H1 (cell line): ENCODE data around the gene RERE. TPM values are rescaled to one million over a fixed set of nuclear protein-coding genes. Genes with fewer than 3 reads are reported as not detected.

Source experiments
- CTCF ChIA-PET: fragments of 300-600 bp; sonication (Branson Sonifier 250); formaldehyde crosslinking; loops from one replicate; lab custom pipeline; 2021; ENCODE audit not compliant: partially characterized antibody; lab: Charles Lee
- POLR2A ChIA-PET: fragments of 300-600 bp; sonication (Branson Sonifier 250); formaldehyde crosslinking; loops from one replicate; lab custom pipeline; 2021; ENCODE audit warnings: inconsistent platforms; ENCODE audit not compliant: partially characterized antibody; lab: Charles Lee
- DNase-seq, 2 experiments: peaks; one replicate each; pipeline versions ENCODE4 v3.0.0 to v3.0.0-alpha.2; 2010 to 2022; ENCODE audit warnings: low spot score in 2 of 2, low read depth in 1 of 2, mixed read lengths in 1 of 2
- FAIRE-seq: peaks from 2 replicates; lab custom pipeline; 2011; peaks lifted over from hg19 to GRCh38; lab: Jason Lieb, UNC
- H2AFZ ChIP-seq: 2 replicates; pipeline ENCODE4 v1.8.1; 2012; ENCODE audit warnings: low read length, inconsistent platforms
- H2AK5ac ChIP-seq: 2 replicates; pipeline ENCODE4 v1.6.1; 2013; ENCODE audit warnings: low read depth, low read length
- H2BK120ac ChIP-seq: replicated peaks from 2 replicates; pipeline ENCODE3; 2013; ENCODE audit warnings: low read depth, low read length, inconsistent platforms
- H2BK12ac ChIP-seq: 2 replicates; pipeline ENCODE4 v1.6.1; 2013; ENCODE audit warnings: low read depth, low read length
- H2BK15ac ChIP-seq: 2 replicates; pipeline ENCODE4 v1.6.1; 2013; ENCODE audit warnings: low read length
- H2BK20ac ChIP-seq: 2 replicates; pipeline ENCODE4 v1.6.1; 2013; ENCODE audit warnings: low read length
- H2BK5ac ChIP-seq: 2 replicates; pipeline ENCODE4 v1.6.1; 2013; ENCODE audit warnings: low read depth, low read length
- H3K14ac ChIP-seq: 2 replicates; pipeline ENCODE4 v1.6.1; 2013; ENCODE audit warnings: inconsistent platforms; ENCODE audit not compliant: insufficient read length
- H3K18ac ChIP-seq: 2 replicates; pipeline ENCODE4 v1.6.1; 2013; ENCODE audit warnings: low read length; ENCODE audit errors: extremely low read depth
- H3K23ac ChIP-seq: 2 replicates; pipeline ENCODE4 v1.6.1; 2013; ENCODE audit warnings: inconsistent platforms; ENCODE audit not compliant: insufficient read length
- H3K23me2 ChIP-seq: 2 replicates; pipeline ENCODE4 v1.6.1; 2013; ENCODE audit warnings: low read depth, low read length
- H3K27ac ChIP-seq: 2 replicates; pipeline ENCODE4 v1.6.1; 2011; ENCODE audit warnings: low read depth, low read length, inconsistent platforms
- H3K27me3 ChIP-seq, 4 experiments: replicated peaks in 1 of 4; 1 replicate in 1 of 4; 2 replicates in 3 of 4; pipeline versions ENCODE4 v1.6.1 to v1.8.1; 2011 to 2013; ENCODE audit warnings: low read length in 3 of 4, mild to moderate bottlenecking in 3 of 4, inconsistent platforms in 2 of 4, mixed read lengths in 2 of 4, moderate library complexity in 1 of 4; ENCODE audit not compliant: control insufficient read depth in 3 of 4, insufficient read depth in 3 of 4; ENCODE audit errors: extremely low read depth in 1 of 4
- H3K36me3 ChIP-seq, 4 experiments: 2 replicates each; pipeline versions ENCODE4 v1.6.1 to v1.8.1; 2011 to 2013; ENCODE audit warnings: mild to moderate bottlenecking in 4 of 4, low read length in 3 of 4, moderate library complexity in 2 of 4, control low read depth in 1 of 4, inconsistent platforms in 1 of 4; ENCODE audit not compliant: insufficient read depth in 4 of 4, control insufficient read depth in 2 of 4
- H3K4ac ChIP-seq: replicated peaks from 2 replicates; pipeline ENCODE3; 2013; ENCODE audit warnings: low read length, low read depth, mixed read lengths, inconsistent platforms; ENCODE audit not compliant: insufficient read length
- H3K4me1 ChIP-seq, 4 experiments: replicated peaks in 1 of 4; 1 replicate in 1 of 4; 2 replicates in 3 of 4; pipeline versions ENCODE4 v1.6.1 to v1.8.1; 2011 to 2013; ENCODE audit warnings: low read length in 3 of 4, inconsistent platforms in 2 of 4, mixed read lengths in 1 of 4; ENCODE audit not compliant: insufficient read depth in 4 of 4, control insufficient read depth in 3 of 4
- H3K4me2 ChIP-seq, 2 experiments: 2 replicates each; pipeline versions ENCODE4 v1.6.1 to v1.8.1; 2011 to 2013; ENCODE audit warnings: low read depth in 2 of 2, low read length in 2 of 2, control low read depth in 1 of 2, inconsistent platforms in 1 of 2, mild to moderate bottlenecking in 1 of 2; ENCODE audit not compliant: insufficient read depth in 1 of 2
- H3K4me3 ChIP-seq, 4 experiments: fragments of 200-600, 300-600 bp in 1 of 4; sonication (generic), shearing (Covaris generic), sonication (Bioruptor Twin) in 1 of 4; 2 replicates each; pipeline versions ENCODE4 v1.5.1 to v1.8.1; 2011 to 2016; ENCODE audit warnings: low read length in 4 of 4, low read depth in 3 of 4, control low read depth in 2 of 4, inconsistent platforms in 2 of 4, mild to moderate bottlenecking in 2 of 4, mixed read lengths in 1 of 4, moderate library complexity in 1 of 4; ENCODE audit not compliant: insufficient read depth in 2 of 4; ENCODE audit errors: extremely low read depth in 1 of 4
- H3K56ac ChIP-seq: replicated peaks from 2 replicates; pipeline ENCODE3; 2013; ENCODE audit warnings: low read depth, mild to moderate bottlenecking, mixed read lengths, low read length, inconsistent platforms; ENCODE audit not compliant: insufficient read length
- H3K79me1 ChIP-seq: 2 replicates; pipeline ENCODE4 v1.6.1; 2013; ENCODE audit warnings: low read depth, low read length, control low read depth
- H3K79me2 ChIP-seq, 2 experiments: 2 replicates each; pipeline versions ENCODE4 v1.6.1 to v1.8.1; 2012 to 2013; ENCODE audit warnings: low read length in 2 of 2, mild to moderate bottlenecking in 2 of 2, inconsistent platforms in 1 of 2; ENCODE audit not compliant: insufficient read depth in 2 of 2, control insufficient read depth in 1 of 2
- H3K9ac ChIP-seq, 4 experiments: replicated peaks in 1 of 4; 1 replicate in 1 of 4; 2 replicates in 3 of 4; pipeline versions ENCODE4 v1.6.1 to v1.8.1; 2011 to 2013; ENCODE audit warnings: low read depth in 3 of 4, low read length in 3 of 4, control low read depth in 2 of 4, mild to moderate bottlenecking in 2 of 4, moderate library complexity in 2 of 4, inconsistent platforms in 1 of 4; ENCODE audit errors: extremely low read depth in 1 of 4
- H3K9me3 ChIP-seq, 2 experiments: 2 replicates each; pipeline versions ENCODE4 v1.6.1 to v1.8.1; 2012 to 2013; ENCODE audit warnings: mild to moderate bottlenecking in 2 of 2, moderate library complexity in 2 of 2, control low read depth in 1 of 2, inconsistent platforms in 1 of 2, low read depth in 1 of 2, low read length in 1 of 2, mixed read lengths in 1 of 2; ENCODE audit not compliant: insufficient read depth in 2 of 2
- H4K20me1 ChIP-seq, 2 experiments: replicated peaks in 1 of 2; 2 replicates each; pipeline versions ENCODE3 to v1.8.1; 2011 to 2013; ENCODE audit warnings: inconsistent platforms in 2 of 2, low read length in 2 of 2, mild to moderate bottlenecking in 1 of 2; ENCODE audit not compliant: insufficient read depth in 2 of 2, control insufficient read depth in 1 of 2
- H4K5ac ChIP-seq: 2 replicates; pipeline ENCODE4 v1.6.1; 2013; ENCODE audit warnings: low read length, low read depth, mixed read lengths, inconsistent platforms; ENCODE audit not compliant: insufficient read length
- H4K8ac ChIP-seq: 2 replicates; pipeline ENCODE4 v1.8.0; 2013; ENCODE audit warnings: mild to moderate bottlenecking, moderate library complexity, low read length, inconsistent platforms; ENCODE audit not compliant: insufficient read depth; ENCODE audit errors: extremely low read depth
- H4K91ac ChIP-seq: replicated peaks from 2 replicates; pipeline ENCODE3; 2013; ENCODE audit warnings: low read length, mixed read lengths, inconsistent platforms; ENCODE audit not compliant: insufficient read length
- ATF2 ChIP-seq: IDR thresholded peaks from 2 replicates; pipeline ENCODE4 v1.6.1; 2012; ENCODE audit warnings: low read length, inconsistent platforms
- BCL11A ChIP-seq, 2 experiments: IDR thresholded peaks; one replicate each; pipeline ENCODE4 v1.6.1; 2011; ENCODE audit warnings: low read depth in 2 of 2, low read length in 2 of 2, mild to moderate bottlenecking in 2 of 2
- CREB1 ChIP-seq: IDR thresholded peaks from 2 replicates; pipeline ENCODE4 v1.6.1; 2012; ENCODE audit warnings: inconsistent platforms
- FOSL1 ChIP-seq: IDR thresholded peaks from 2 replicates; pipeline ENCODE4 v1.6.1; 2011; ENCODE audit warnings: mild to moderate bottlenecking, low read depth, low read length, moderate library complexity; ENCODE audit not compliant: insufficient read depth
- USF2 ChIP-seq: IDR thresholded peaks from 2 replicates; pipeline ENCODE4 v1.6.1; 2011; ENCODE audit warnings: low read length, improper control_type of control experiment
- WGBS, 2 experiments: shearing (Covaris generic) in 1 of 2; methylation state at CpG; one replicate each; pipeline versions ENCODE4 v1.1.6 to v1.1.7; 2013 to 2015; ENCODE audit warnings: low lambda C conversion rate in 2 of 2, mixed read lengths in 2 of 2, inconsistent platforms in 1 of 2, low coverage in 1 of 2, missing lambda C conversion rate in 1 of 2; ENCODE audit not compliant: insufficient replicate concordance in 2 of 2, insufficient coverage in 1 of 2, insufficient read length in 1 of 2; ENCODE audit errors: extremely low coverage in 1 of 2, missing lambda C conversion rate in 1 of 2; 5-methylcytosine and 5-hydroxymethylcytosine counted together
- polyA plus RNA-seq, 7 experiments: library from polyadenylated mRNA; depleted of rRNA in 3 of 7; stranded (reverse) in 5 of 7; unstranded in 2 of 7; fragments of >200 nt in 5 of 7; fragments of 200-250 nt in 2 of 7; gene quantifications; 1 replicate in 5 of 7; 2 replicates in 1 of 7; 4 replicates in 1 of 7; pipeline versions ENCODE4 v1.2.1 to v1.2.3, GENCODE V29; 2011 to 2013; ENCODE audit warnings: missing spikeins in 2 of 7, mixed read lengths in 2 of 7
- total RNA-seq: library from RNA; stranded (reverse); fragmentation: NEBNext Ultra II Directional; extraction: Animal tissue kit (Norgen Biotek cat#: 25700); gene quantifications from 2 replicates; pipeline ENCODE4 v1.2.1, GENCODE V29; 2021

Gene RERE
- total and polyA plus RNA-seq, 2 of the 8 experiments (the other 6 are each of a cell fraction or from before 2014, with no cell fraction given): 15.3 to 142 TPM

- H3K79me2 ChIP-seq: peaks cover 0 to 35% of the 10 kb centered on the region in 2 experiments; a peak in 3 of 4 replicates
- peaks cover 2% of the 10 kb centered on the region; the same call in 1 of the 2 replicates for H3K79me1 ChIP-seq
- no peak overlapping the region for H4K91ac ChIP-seq
- no peaks in the 10 kb centered on the region for H3K9me3 ChIP-seq
- no peaks in the 10 kb centered on the region for H3K23me2 ChIP-seq
- no peak overlapping the region for H3K23ac ChIP-seq
- no peaks in the 10 kb centered on the region for H3K27me3 ChIP-seq
- peaks cover 3 to 18% (median 10%) of the 10 kb centered on the region in 4 experiments for H3K4me1 ChIP-seq
- FAIRE-seq (no peak), DNase-seq (no peak)
- H2AK5ac ChIP-seq: no peak overlapping the region; the same call in 1 of the 2 replicates
- no peak overlapping the region for H3K4ac ChIP-seq
- no peak overlapping the region for H2BK120ac ChIP-seq
- no peak overlapping the region for H2BK15ac ChIP-seq
- POLR2A ChIA-PET: interaction anchor here (1.2 to 1.6 kb wide), 2 partner anchors 13 to 18 kb away, joined by 3 to 4 read pairs; no protein-coding TSS in a partner anchor
- TF ChIP-seq USF2 (no peak), BCL11A (IDR thresholded peaks at IDR 0.05; ENCODE audit: low read depth in 2 of 2, low read length in 2 of 2) (no peak), CREB1 (no peak), ATF2 (no peak), FOSL1 (no peak)
- CTCF ChIA-PET: interaction anchor here (0.6 to 3.8 kb wide), 6 partner anchors 10 to 126 kb away, joined by 3 to 17 read pairs (median 4); no protein-coding TSS in a partner anchor
- H2BK12ac ChIP-seq: no peak overlapping the region
- H3K4me2 ChIP-seq: no peak overlapping the region
- no peak overlapping the region for H3K56ac ChIP-seq
- no peak overlapping the region for H2AFZ ChIP-seq
- no peak overlapping the region for H3K14ac ChIP-seq
- H3K9ac ChIP-seq: peak overlapping the region in 1 of 4 experiments; percentile 40; a peak in 1 of 7 replicates
- no peak overlapping the region for H4K8ac ChIP-seq
- H3K27ac ChIP-seq: no peak overlapping the region
- H4K20me1 ChIP-seq: peaks cover 2 to 7% of the 10 kb centered on the region in 2 experiments
- H3K4me3 ChIP-seq: no peak overlapping the region
- no peak overlapping the region for H3K18ac ChIP-seq
- WGBS, 2 experiments: 88% methylated on average over 12 of the region's 12 CpGs; no CpG with 5 or more reads in 1 of the 2 experiments
- H4K5ac ChIP-seq: no peak overlapping the region
- peaks cover 0 to 5% (median 1%) of the 10 kb centered on the region in 4 experiments; a peak in 3 of 8 replicates for H3K36me3 ChIP-seq
- no peak overlapping the region for H2BK5ac ChIP-seq
- H2BK20ac ChIP-seq: no peak overlapping the region
Measured at GRCh38 chr1:8448911-8449661, 368.4 kb downstream of the RERE start.
